ENCODE results near the gene AGPAT1. TPM values are rescaled to one million over a fixed set of nuclear protein-coding genes. Genes with fewer than 3 reads are reported as not detected.
"Not testable (repeated sequence)": the region's sequence is repeated elsewhere in the genome, so short reads cannot be mapped to it uniquely, and the experiment has no call there.

The AGPAT1 gene
- total RNA-seq, 1 experiment from 2014 or later, result 37.8 TPM

DNA sequence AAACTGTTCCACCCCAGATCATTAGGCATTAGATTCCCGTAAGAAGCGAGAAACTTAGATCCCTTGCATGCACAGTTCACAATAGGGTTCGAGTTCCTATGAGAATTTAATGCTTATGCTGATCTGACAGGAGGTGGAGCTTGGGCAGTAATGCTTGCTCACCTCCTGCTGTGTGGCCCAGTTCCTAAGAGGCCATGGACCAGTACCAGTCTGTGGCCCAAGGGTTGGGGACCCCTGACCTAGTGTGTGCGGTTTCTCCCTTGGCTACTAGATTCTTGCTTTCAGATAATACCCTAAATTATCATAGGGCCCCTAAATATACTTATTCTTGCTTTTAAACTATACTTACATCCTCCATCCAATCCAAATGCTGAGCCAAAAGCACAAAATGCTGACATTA is 18.5 kb upstream of the AGPAT1 start:
- Mint-ChIP-seq H3K4me1 (ENCODE audit: insufficient read depth, unreplicated experiment) (peaks cover 12% of the 10 kb centered on the region), H3K36me3 (ENCODE audit: insufficient read depth, unreplicated experiment) (no peaks in the 10 kb centered on the region), H3K27me3 (ENCODE audit: insufficient read depth, unreplicated experiment) (no peaks in the 10 kb centered on the region), H3K9me3 (ENCODE audit: unreplicated experiment) (no peaks in the 10 kb centered on the region), H3K4me3 (ENCODE audit: unreplicated experiment) (no peak overlapping the region), H3K27ac (ENCODE audit: low read depth, unreplicated experiment) (no peak overlapping the region)
- ChIA-PET CTCF (interaction anchor here (0.6 to 1.3 kb wide), 3 partner anchors 65 to 620 kb away, joined by 3 to 5 read pairs (median 4); partner anchors contain the start of gene ATF6B), POLR2A (interaction anchor here (1.3 to 5.9 kb wide), 5 partner anchors 16 to 777 kb away, joined by 3 to 112 read pairs (median 16); partner anchors contain the start of genes AGPAT1, ATF6B, BRD2 and FKBPL)
- no peak for DNase-seq (ENCODE audit: unreplicated experiment)
- no TSS peak for BruUV-seq (replicated peaks)
- intact Hi-C loops (cut with micrococcal nuclease), result no loop called here
- TF ChIP-seq, protein P1, sequence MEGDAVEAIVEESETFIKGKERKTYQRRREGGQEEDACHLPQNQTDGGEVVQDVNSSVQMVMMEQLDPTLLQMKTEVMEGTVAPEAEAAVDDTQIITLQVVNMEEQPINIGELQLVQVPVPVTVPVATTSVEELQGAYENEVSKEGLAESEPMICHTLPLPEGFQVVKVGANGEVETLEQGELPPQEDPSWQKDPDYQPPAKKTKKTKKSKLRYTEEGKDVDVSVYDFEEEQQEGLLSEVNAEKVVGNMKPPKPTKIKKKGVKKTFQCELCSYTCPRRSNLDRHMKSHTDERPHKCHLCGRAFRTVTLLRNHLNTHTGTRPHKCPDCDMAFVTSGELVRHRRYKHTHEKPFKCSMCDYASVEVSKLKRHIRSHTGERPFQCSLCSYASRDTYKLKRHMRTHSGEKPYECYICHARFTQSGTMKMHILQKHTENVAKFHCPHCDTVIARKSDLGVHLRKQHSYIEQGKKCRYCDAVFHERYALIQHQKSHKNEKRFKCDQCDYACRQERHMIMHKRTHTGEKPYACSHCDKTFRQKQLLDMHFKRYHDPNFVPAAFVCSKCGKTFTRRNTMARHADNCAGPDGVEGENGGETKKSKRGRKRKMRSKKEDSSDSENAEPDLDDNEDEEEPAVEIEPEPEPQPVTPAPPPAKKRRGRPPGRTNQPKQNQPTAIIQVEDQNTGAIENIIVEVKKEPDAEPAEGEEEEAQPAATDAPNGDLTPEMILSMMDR (IDR thresholded peaks at IDR 0.05; ENCODE audit: unreplicated experiment), result no peak

DNA sequence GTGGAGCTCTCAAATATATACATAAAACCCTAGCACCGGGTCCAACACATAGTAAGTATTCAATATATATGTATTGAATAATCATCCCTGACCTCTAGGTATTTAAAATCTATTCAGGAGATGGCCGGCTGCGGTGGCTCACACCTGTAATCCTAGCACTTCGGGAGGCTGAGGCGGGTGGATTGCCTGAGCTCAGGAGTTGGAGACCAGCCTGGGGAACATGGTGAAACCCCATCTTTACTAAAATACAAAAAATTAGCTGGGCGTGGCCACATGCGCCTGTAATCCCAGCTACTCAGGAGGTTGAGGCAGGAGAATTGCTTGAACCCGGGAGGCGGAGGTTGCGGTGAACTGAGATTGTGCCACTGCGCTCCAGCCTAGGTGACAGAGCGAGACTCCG is 17.2 kb upstream of the AGPAT1 start:
- ChIA-PET POLR2A (interaction anchor here (0.6 to 5.9 kb wide), 2 partner anchors 15 to 281 kb away, joined by 3 to 112 read pairs; partner anchors contain the start of genes AGPAT1 and RNF5), CTCF (interaction anchor here (0.6 to 1.2 kb wide), 4 partner anchors 10 to 1768 kb away, joined by 3 to 4 read pairs (median 4); no protein-coding TSS in a partner anchor)
- intact Hi-C loops (cut with micrococcal nuclease); H3K4me3 Mint-ChIP-seq (ENCODE audit: unreplicated experiment); DNase-seq (ENCODE audit: unreplicated experiment); H3K27ac Mint-ChIP-seq (ENCODE audit: low read depth, unreplicated experiment); H3K27me3 Mint-ChIP-seq (ENCODE audit: insufficient read depth, unreplicated experiment); H3K9me3 Mint-ChIP-seq (ENCODE audit: unreplicated experiment); BruUV-seq (replicated peaks); H3K36me3 Mint-ChIP-seq (ENCODE audit: insufficient read depth, unreplicated experiment): not testable (repeated sequence)
- peaks cover 22% of the 10 kb centered on the region for H3K4me1 Mint-ChIP-seq (ENCODE audit: insufficient read depth, unreplicated experiment)

DNA sequence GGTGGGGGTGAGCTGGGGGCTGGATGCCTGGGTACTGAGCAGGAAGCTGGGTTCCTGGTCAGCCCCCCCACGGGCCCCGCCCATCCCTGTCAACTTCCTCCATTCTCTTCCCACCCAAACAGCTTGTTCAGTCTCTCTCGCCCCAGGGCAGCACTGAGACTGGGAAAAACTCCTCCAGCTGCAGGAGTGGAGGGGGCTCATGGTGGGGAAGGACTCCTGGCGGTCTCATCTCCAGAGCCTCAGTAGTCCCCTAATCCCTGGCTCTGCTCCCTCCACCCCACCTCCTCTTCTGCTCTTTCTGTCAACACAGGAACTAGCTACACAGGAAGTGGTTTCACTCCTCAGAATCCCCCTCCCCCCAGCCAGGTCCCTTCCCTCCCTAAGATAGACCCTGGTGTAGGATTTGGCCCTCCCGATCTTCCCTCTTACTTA is 16.7 kb upstream of the AGPAT1 start, which contains the start of gene GPSM3:
Gene GPSM3 (minus strand): TSS at position 36 of the 432 bp plus-strand sequence. CDS start 130 bp downstream, outside the sequence.
- POLR2A ChIA-PET, result interaction anchor here (5.9 kb wide), 1 partner anchor 15 kb away, joined by 112 read pairs; the partner anchor contains the start of genes AGPAT1 and RNF5
- intact Hi-C loops (cut with micrococcal nuclease), result no loop called here
- H3K4me1 Mint-ChIP-seq (ENCODE audit: insufficient read depth, unreplicated experiment), result peaks cover 22% of the 10 kb centered on the region
- no peak for DNase-seq (ENCODE audit: unreplicated experiment)
- H3K4me3 Mint-ChIP-seq (ENCODE audit: unreplicated experiment), result no peak within 1 kb of the TSS
- H3K27me3 Mint-ChIP-seq (ENCODE audit: insufficient read depth, unreplicated experiment), result no peaks in the 10 kb centered on the region
- H3K9me3 Mint-ChIP-seq (ENCODE audit: unreplicated experiment), result no peaks in the 10 kb centered on the region
- BruUV-seq (replicated peaks), result no TSS peak
- TF ChIP-seq, protein P1 (IDR thresholded peaks at IDR 0.05; ENCODE audit: unreplicated experiment), result no peak
- peak within 1 kb of the TSS; percentile 57 for H3K27ac Mint-ChIP-seq (ENCODE audit: low read depth, unreplicated experiment)
- H3K36me3 Mint-ChIP-seq (ENCODE audit: insufficient read depth, unreplicated experiment), result peaks cover 4% of the 10 kb centered on the region
- CTCF ChIA-PET, result interaction anchor here (0.6 to 1.2 kb wide), 4 partner anchors 9 to 1768 kb away, joined by 3 to 4 read pairs (median 4); no protein-coding TSS in a partner anchor

DNA sequence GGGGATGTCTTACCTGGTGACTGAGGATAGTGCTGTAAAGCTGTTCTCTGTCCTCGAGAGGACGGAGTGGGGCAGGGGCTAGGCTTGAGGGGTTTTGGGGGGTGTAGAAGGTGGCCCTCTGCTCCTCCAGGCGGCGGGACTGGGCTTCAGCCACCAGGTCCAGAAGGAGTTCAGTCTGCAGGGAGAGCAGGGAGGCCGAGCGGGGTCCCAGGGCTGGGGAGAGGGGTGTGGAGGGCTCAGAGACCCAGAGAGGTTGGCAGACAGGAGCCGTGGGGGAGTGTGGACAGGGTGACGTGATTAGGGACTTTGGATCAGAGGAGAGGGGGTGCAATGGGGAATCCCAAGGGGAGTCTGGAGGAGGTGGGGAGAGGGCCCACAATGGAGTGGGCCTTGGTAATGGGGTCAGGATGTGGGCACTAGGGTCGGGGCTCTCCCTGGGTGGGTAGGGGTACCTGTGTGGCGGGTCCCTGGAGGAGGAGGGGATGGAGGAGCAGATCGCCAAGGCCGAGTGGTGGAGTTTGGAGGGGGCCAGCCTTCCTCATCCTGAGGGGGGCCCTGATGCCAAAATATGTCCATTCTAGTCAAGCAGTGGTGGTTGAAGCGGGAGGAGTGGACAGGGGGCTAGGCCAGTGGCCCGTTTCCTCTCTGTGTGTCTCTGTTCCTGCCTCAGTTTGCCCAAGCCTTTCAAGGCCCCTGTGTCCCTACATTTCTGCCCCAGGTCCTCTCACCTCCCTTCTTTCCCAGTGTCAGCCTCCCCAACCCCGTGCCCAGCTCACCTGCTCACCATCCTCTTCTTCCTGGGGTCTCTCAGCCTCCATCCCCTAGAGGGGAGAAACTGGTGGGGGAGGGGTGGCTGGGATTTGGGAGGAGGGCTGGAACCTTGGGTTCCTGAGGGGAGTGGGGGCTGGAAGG is 16.1 kb upstream of the AGPAT1 start:
- POLR2A ChIA-PET, result interaction anchor here (1.2 to 5.9 kb wide), 3 partner anchors 9 to 63 kb away, joined by 3 to 112 read pairs (median 19); partner anchors contain the start of genes AGPAT1, ATF6B, FKBPL and RNF5
- peaks cover 11% of the 10 kb centered on the region for H3K36me3 Mint-ChIP-seq (ENCODE audit: insufficient read depth, unreplicated experiment)
- intact Hi-C loops (cut with micrococcal nuclease), result no loop called here
- peak overlapping the region; percentile 57 for H3K27ac Mint-ChIP-seq (ENCODE audit: low read depth, unreplicated experiment)
- DNase-seq (ENCODE audit: unreplicated experiment), result no peak
- H3K4me3 Mint-ChIP-seq (ENCODE audit: unreplicated experiment), result no peak overlapping the region
- peaks cover 22% of the 10 kb centered on the region for H3K4me1 Mint-ChIP-seq (ENCODE audit: insufficient read depth, unreplicated experiment)
- TF ChIP-seq, protein P1 (IDR thresholded peaks at IDR 0.05; ENCODE audit: unreplicated experiment), result no peak
- CTCF ChIA-PET, result interaction anchor here (1.2 kb wide), 1 partner anchor 75 kb away, joined by 3 read pairs; no protein-coding TSS in a partner anchor
- no peaks in the 10 kb centered on the region for H3K9me3 Mint-ChIP-seq (ENCODE audit: unreplicated experiment)
- H3K27me3 Mint-ChIP-seq (ENCODE audit: insufficient read depth, unreplicated experiment), result no peaks in the 10 kb centered on the region
- no TSS peak for BruUV-seq (replicated peaks)
